ENCODE data around the gene INPP5D.

Gene INPP5D

DNA sequence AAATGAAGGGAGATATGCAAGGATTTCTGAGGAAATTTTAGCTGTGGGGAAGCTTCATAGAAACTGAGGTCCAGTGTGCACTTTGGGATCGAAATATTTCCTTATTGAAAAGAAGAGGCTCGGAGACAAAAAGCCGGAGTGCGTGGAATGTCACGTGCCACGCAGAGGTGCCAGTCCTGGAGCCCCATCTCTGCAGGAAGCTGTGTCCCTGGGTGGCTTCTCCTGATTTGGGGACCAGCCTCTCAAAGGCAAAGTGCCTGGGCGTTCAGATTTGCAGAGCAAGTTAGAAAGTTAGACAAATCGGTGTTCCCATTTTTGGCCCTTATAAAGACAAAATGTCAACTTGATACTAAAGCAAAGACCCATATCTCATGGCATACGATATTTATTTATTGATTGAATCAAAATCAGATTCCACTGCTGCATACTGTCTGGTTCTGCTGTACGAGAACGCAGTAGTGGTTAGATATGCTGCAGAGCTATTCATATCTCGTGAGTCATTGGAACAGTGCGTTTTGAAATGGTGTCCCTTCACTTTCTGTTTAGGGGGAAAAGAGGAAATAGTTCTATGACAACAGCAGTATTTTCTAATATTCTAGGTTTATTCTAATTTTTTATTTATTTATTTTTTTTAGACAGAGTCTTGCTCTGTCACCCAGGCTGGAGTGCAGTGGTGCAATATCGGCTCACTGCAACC lies 182.2 kb downstream of the INPP5D start:
- DNase-seq (ENCODE audit: low spot score) = no peak
- TF ChIP-seq, protein P1, sequence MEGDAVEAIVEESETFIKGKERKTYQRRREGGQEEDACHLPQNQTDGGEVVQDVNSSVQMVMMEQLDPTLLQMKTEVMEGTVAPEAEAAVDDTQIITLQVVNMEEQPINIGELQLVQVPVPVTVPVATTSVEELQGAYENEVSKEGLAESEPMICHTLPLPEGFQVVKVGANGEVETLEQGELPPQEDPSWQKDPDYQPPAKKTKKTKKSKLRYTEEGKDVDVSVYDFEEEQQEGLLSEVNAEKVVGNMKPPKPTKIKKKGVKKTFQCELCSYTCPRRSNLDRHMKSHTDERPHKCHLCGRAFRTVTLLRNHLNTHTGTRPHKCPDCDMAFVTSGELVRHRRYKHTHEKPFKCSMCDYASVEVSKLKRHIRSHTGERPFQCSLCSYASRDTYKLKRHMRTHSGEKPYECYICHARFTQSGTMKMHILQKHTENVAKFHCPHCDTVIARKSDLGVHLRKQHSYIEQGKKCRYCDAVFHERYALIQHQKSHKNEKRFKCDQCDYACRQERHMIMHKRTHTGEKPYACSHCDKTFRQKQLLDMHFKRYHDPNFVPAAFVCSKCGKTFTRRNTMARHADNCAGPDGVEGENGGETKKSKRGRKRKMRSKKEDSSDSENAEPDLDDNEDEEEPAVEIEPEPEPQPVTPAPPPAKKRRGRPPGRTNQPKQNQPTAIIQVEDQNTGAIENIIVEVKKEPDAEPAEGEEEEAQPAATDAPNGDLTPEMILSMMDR (IDR thresholded peaks at IDR 0.05; ENCODE audit: borderline replicate concordance, control extremely low read depth, extremely low read depth, insufficient read depth, missing control alignments) = no peak
- in situ Hi-C loops (cut with MboI; ENCODE audit: low sequenced_read_pairs, unreplicated experiment) = loop anchor here (10.0 kb wide), 1 partner anchor 178 kb away; the partner anchor contains the start of gene INPP5D

DNA sequence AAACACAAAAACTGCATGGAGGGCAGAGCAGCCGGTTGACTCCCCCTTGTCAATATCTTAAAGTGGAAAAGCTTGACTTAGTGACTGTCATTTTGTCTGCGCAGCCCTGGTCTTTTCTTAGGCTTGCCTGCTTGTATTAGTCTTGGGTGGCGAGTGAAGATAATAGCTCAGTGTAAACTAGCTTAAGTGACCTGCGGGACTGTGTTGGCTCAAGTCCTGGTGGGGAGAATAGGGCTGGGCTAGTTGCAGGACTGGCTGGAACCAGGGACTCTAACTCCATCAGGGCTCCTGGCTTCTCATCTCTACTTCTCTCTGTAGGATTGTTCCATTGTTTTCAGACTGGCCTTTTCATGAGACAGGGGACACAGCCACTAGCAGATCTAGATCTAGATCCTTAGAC lies 183.2 kb downstream of the INPP5D start:
- DNase-seq (ENCODE audit: low spot score) = no peak
- in situ Hi-C loops (cut with MboI; ENCODE audit: low sequenced_read_pairs, unreplicated experiment) = loop anchor here (10.0 kb wide), 1 partner anchor 179 kb away; the partner anchor contains the start of gene INPP5D
- TF ChIP-seq, protein P1 (IDR thresholded peaks at IDR 0.05; ENCODE audit: borderline replicate concordance, control extremely low read depth, extremely low read depth, insufficient read depth, missing control alignments) = no peak

GRCh38 chr2:233244818-233245217 lies 184.7 kb downstream of the INPP5D start:
- in situ Hi-C loops (cut with MboI; ENCODE audit: low sequenced_read_pairs, unreplicated experiment) = loop anchor here (10.0 kb wide), 1 partner anchor 180 kb away; the partner anchor contains the start of gene INPP5D
- no peak for DNase-seq (ENCODE audit: low spot score)
- TF ChIP-seq, protein P1 (IDR thresholded peaks at IDR 0.05; ENCODE audit: borderline replicate concordance, control extremely low read depth, extremely low read depth, insufficient read depth, missing control alignments) = no peak

GRCh38 chr2:233245406-233245805 lies 185.3 kb downstream of the INPP5D start:
- in situ Hi-C loops (cut with MboI; ENCODE audit: low sequenced_read_pairs, unreplicated experiment) = loop anchor here (10.0 kb wide), 1 partner anchor 181 kb away; the partner anchor contains the start of gene INPP5D
- DNase-seq (ENCODE audit: low spot score) = no peak

GRCh38 chr2:233247116-233247515 lies 187.0 kb downstream of the INPP5D start:
- DNase-seq (ENCODE audit: low spot score) = no peak
- in situ Hi-C loops (cut with MboI; ENCODE audit: low sequenced_read_pairs, unreplicated experiment) = loop anchor here (10.0 kb wide), 1 partner anchor 182 kb away; the partner anchor contains the start of gene INPP5D
- TF ChIP-seq, protein P1 (IDR thresholded peaks at IDR 0.05; ENCODE audit: borderline replicate concordance, control extremely low read depth, extremely low read depth, insufficient read depth, missing control alignments) = no peak

More at GRCh38 chr2:233245406-233245805, 185.3 kb downstream of the INPP5D start:
- TF ChIP-seq, protein P1 (IDR thresholded peaks at IDR 0.05; ENCODE audit: borderline replicate concordance, control extremely low read depth, extremely low read depth, insufficient read depth, missing control alignments) = no peak

- DNase-seq (ENCODE audit: low spot score) = no peak
- TF ChIP-seq, protein P1 (IDR thresholded peaks at IDR 0.05; ENCODE audit: borderline replicate concordance, control extremely low read depth, extremely low read depth, insufficient read depth, missing control alignments) = no peak
- in situ Hi-C loops (cut with MboI; ENCODE audit: low sequenced_read_pairs, unreplicated experiment) = loop anchor here (10.0 kb wide), 1 partner anchor 183 kb away; the partner anchor contains the start of gene INPP5D
Observed at GRCh38 chr2:233247744-233248143, 187.6 kb downstream of the INPP5D start.

All from GM13976 (cell line).